ENCODE results near the gene FER1L5. TPM values are rescaled to one million over a fixed set of nuclear protein-coding genes. Genes with fewer than 3 reads are reported as not detected.

Gene FER1L5
- total and polyA plus RNA-seq, 9 of the 15 experiments (the other 6 are each of a cell fraction or from before 2014, with no cell fraction given), result 0.01 TPM; not detected in 6

DNA sequence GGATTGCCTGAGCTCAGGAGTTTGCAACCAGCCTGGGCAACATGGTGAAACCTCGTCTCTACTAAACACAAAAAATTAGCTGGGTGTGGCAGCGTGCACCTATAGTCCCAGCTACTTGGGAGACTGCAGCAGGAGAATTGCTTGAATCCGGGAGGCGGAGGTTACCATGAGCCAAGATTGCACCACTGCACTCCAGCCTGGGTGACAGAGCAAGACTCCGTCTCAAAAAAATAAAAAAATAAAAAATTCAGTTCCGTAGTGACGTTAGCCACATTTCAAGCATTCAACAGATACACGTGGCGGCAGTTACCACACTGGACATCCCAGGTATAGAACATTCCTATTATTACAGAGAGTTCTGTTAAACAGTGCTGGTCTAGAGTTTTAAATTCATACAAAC is 8.9 kb upstream of the FER1L5 start:
- H3K36me3 ChIP-seq (ENCODE audit: control insufficient read depth, insufficient read depth, low read length), result peaks cover 66% of the 10 kb centered on the region
- no peak overlapping the region for H3K27ac ChIP-seq (ENCODE audit: extremely low read depth, low read depth, low read length)
- no peak overlapping the region for H3K4me2 ChIP-seq (ENCODE audit: insufficient read depth, low read length)
- ATAC-seq (no peak), FAIRE-seq (no peak), DNase-seq (ENCODE audit: extremely low read depth in 1 of 4, low spot score in 3 of 4) (no peak)
- in situ Hi-C loops (cut with MboI) (no loop called here), intact Hi-C loops (cut with micrococcal nuclease) (no loop called here)
- H3K4me3 ChIP-seq, result no peak overlapping the region
- peaks cover 9 to 14% of the 10 kb centered on the region in 2 experiments; a peak in 4 of 5 replicates for H3K4me1 ChIP-seq (replicated peaks in 1 of 2; ENCODE audit: control insufficient read depth in 2 of 2, insufficient read depth in 2 of 2, low read length in 2 of 2)
- BruUV-seq (replicated peaks), result no TSS peak
- H3K9me3 ChIP-seq (replicated peaks; ENCODE audit: control insufficient read depth, insufficient read depth, low read depth, low read length), result no peaks in the 10 kb centered on the region
- no peaks in the 10 kb centered on the region for H3K27me3 ChIP-seq (ENCODE audit: control insufficient read depth in 2 of 2, insufficient read depth in 2 of 2, low read length in 2 of 2)
- ChIA-PET CTCF (ENCODE audit: low intra/inter-chr PET ratio) (no interaction called here), POLR2A (interaction anchor here (0.7 to 6.9 kb wide), 2 partner anchors 7 to 69 kb away, joined by 4 to 70 read pairs; no protein-coding TSS in a partner anchor)
- no peak for TF ChIP-seq ZNF41 (CRISPR knock-in tag; conservative IDR thresholded peaks at IDR 0.05)
- TF ChIP-seq, protein P1, sequence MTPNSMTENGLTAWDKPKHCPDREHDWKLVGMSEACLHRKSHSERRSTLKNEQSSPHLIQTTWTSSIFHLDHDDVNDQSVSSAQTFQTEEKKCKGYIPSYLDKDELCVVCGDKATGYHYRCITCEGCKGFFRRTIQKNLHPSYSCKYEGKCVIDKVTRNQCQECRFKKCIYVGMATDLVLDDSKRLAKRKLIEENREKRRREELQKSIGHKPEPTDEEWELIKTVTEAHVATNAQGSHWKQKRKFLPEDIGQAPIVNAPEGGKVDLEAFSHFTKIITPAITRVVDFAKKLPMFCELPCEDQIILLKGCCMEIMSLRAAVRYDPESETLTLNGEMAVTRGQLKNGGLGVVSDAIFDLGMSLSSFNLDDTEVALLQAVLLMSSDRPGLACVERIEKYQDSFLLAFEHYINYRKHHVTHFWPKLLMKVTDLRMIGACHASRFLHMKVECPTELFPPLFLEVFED (CRISPR knock-in tag; conservative IDR thresholded peaks at IDR 0.05), result no peak
- no peak for TF ChIP-seq EP400 (IDR thresholded peaks at IDR 0.05)
- no peak for TF ChIP-seq GTF2A2 (tag; IDR thresholded peaks at IDR 0.05)
- TF ChIP-seq SRSF7 (optimal IDR thresholded peaks at IDR 0.05; ENCODE audit: low read depth, low read length), result no peak
- no peak for TF ChIP-seq TCFL5 (CRISPR knock-in tag; conservative IDR thresholded peaks at IDR 0.05)
- TF ChIP-seq, protein P2, sequence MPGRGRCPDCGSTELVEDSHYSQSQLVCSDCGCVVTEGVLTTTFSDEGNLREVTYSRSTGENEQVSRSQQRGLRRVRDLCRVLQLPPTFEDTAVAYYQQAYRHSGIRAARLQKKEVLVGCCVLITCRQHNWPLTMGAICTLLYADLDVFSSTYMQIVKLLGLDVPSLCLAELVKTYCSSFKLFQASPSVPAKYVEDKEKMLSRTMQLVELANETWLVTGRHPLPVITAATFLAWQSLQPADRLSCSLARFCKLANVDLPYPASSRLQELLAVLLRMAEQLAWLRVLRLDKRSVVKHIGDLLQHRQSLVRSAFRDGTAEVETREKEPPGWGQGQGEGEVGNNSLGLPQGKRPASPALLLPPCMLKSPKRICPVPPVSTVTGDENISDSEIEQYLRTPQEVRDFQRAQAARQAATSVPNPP (IDR thresholded peaks at IDR 0.05; ENCODE audit: borderline replicate concordance, insufficient read depth, insufficient read length), result no peak
- TF ChIP-seq CBX3 (IDR thresholded peaks at IDR 0.05; ENCODE audit: borderline replicate concordance in 1 of 2, low read length in 2 of 2), result no peak
- no peak for TF ChIP-seq ZNF311 (CRISPR knock-in tag; IDR thresholded peaks at IDR 0.05)
- no peak for TF ChIP-seq SRSF9 (IDR thresholded peaks at IDR 0.05; ENCODE audit: borderline replicate concordance, low read depth, low read length)
- no peak for TF ChIP-seq FOXJ2 (tag; IDR thresholded peaks at IDR 0.05)
- no peaks in the 10 kb centered on the region for H4K20me1 ChIP-seq (replicated peaks; ENCODE audit: control insufficient read depth, insufficient read depth, low read length)
- no peak overlapping the region for H2AFZ ChIP-seq (ENCODE audit: low read depth, low read length)
- WGBS (ENCODE audit: insufficient coverage, low coverage, missing lambda C conversion rate), result 95% methylated on average over 9 of the region's 9 CpGs
- H3K79me2 ChIP-seq (ENCODE audit: control insufficient read depth, insufficient read depth, low read length), result peaks cover 52% of the 10 kb centered on the region
- H3K9ac ChIP-seq (ENCODE audit: insufficient read depth in 1 of 2, low read depth in 2 of 2, low read length in 2 of 2), result no peak overlapping the region
- H3K9me1 ChIP-seq (ENCODE audit: control insufficient read depth, insufficient read depth, low read length), result peaks cover 3% of the 10 kb centered on the region
